ENCODE data around the gene PTPRK. TPM values are rescaled to one million over a fixed set of nuclear protein-coding genes. Genes with fewer than 3 reads are reported as not detected.

PTPRK gene
- polyA plus RNA-seq, 1 donor, result 57.5 TPM

DNA sequence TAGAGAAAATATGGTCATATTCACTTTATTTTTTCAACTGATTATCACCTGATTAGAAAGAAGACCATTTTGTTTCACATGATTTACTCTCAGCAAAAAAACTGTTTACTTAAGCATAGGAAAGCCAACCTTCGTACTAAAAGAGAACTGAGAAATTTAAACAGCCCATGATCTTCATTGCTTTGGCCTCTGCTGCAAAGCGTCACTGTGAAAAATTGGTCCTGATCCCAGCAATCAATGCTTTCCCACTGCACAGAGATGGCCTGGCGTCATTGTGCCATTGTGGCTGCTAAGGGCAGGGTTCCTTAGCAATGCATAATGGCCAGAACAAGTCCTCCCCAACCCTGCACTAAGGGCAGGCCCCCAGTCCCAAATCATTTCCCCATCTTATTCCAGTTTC is 599.6 kb downstream of the PTPRK start:
- no peak for DNase-seq

All from left kidney (tissue), 2 donors.